NCI-H2081 (cell line): ENCODE measurements around the gene NDRG3.
"Not testable (repeated sequence)": the region's sequence is repeated elsewhere in the genome, so short reads cannot be mapped to it uniquely, and the experiment has no call there.

Source experiments
- DNase-seq, 2 experiments: peaks; one replicate each; lab custom pipeline; 2025; lab: John Stamatoyannopoulos, UW

NDRG3 gene

GRCh38 chr20:36760647-36761046, 14.8 kb upstream of the NDRG3 start:
- DNase-seq = no peak

- no peak for DNase-seq
Observed at GRCh38 chr20:36758276-36758675, 12.4 kb upstream of the NDRG3 start.

GRCh38 chr20:36756496-36756895, 10.6 kb upstream of the NDRG3 start:
- no peak for DNase-seq

GRCh38 chr20:36754656-36755222, 8.8 kb upstream of the NDRG3 start:
- DNase-seq = peak; percentile 34 to 56

GRCh38 chr20:36752582-36752981, 6.7 kb upstream of the NDRG3 start:
- no peak for DNase-seq

GRCh38 chr20:36745234-36745926, 510 bp downstream of the NDRG3 start:
- peak in 1 of 2 experiments; percentile 33 for DNase-seq

- peak; percentile 17 to 37 for DNase-seq
Observed at GRCh38 chr20:36744764-36745191, 1.1 kb downstream of the NDRG3 start.

GRCh38 chr20:36744243-36744642, 1.6 kb downstream of the NDRG3 start:
- DNase-seq = no peak

- DNase-seq = no peak
Observed at GRCh38 chr20:36742558-36742957, 3.3 kb downstream of the NDRG3 start.

GRCh38 chr20:36741072-36741471, 4.8 kb downstream of the NDRG3 start:
- DNase-seq = no peak

GRCh38 chr20:36737183-36737499, 8.7 kb downstream of the NDRG3 start:
- DNase-seq = no peak

GRCh38 chr20:36736451-36737182, 9.3 kb downstream of the NDRG3 start:
- DNase-seq = no peak

- DNase-seq = no peak
Observed at GRCh38 chr20:36732456-36732855, 13.4 kb downstream of the NDRG3 start.

- no peak for DNase-seq
Observed at GRCh38 chr20:36728986-36729385, 16.9 kb downstream of the NDRG3 start.

- DNase-seq = no peak
Observed at GRCh38 chr20:36726168-36726567, 19.7 kb downstream of the NDRG3 start.

- no peak for DNase-seq
Observed at GRCh38 chr20:36720510-36720909, 25.4 kb downstream of the NDRG3 start.

- DNase-seq = no peak
Observed at GRCh38 chr20:36717657-36718056, 28.2 kb downstream of the NDRG3 start.

- no peak for DNase-seq
Observed at GRCh38 chr20:36717021-36717420, 28.9 kb downstream of the NDRG3 start.

GRCh38 chr20:36712775-36713174, 33.1 kb downstream of the NDRG3 start:
- DNase-seq = no peak

GRCh38 chr20:36709126-36709525, 36.8 kb downstream of the NDRG3 start:
- no peak for DNase-seq

GRCh38 chr20:36703530-36703929, 42.4 kb downstream of the NDRG3 start:
- no peak for DNase-seq

- DNase-seq = no peak
Observed at GRCh38 chr20:36700438-36700837, 45.5 kb downstream of the NDRG3 start.

GRCh38 chr20:36695467-36695866, 50.4 kb downstream of the NDRG3 start:
- not testable (repeated sequence) for DNase-seq
